CD4-positive, alpha-beta T cell treated with Interleukin-15 for 1 hour (primary cell): ENCODE measurements around the gene R3HDML.
"Not testable (repeated sequence)": the region's sequence is repeated elsewhere in the genome, so short reads cannot be mapped to it uniquely, and the experiment has no call there.

ENCODE experiments used
- DNase-seq: peaks from one replicate; pipeline ENCODE4 v3.0.0-alpha.2; 2020

R3HDML gene

DNA sequence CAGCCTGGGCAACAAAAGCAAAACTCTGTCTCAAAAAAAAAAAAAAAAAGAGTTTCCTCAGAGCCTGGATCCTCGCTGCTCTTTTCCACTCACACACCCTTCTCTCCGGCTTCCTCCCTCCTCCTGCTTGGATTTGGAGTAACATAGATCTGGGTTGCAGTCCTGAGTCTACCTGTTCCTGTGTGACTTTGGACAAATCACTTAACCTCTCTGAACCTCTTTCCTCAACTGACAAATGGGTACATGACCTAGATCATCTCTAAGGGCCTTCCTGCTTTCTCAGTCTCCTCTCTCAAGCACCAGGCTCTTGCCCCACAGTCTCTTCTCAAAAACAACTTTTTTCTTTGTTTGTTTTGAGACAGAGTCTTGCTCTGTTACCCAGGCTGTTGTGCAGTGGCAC lies 5.6 kb upstream of the R3HDML start:
- no peak for DNase-seq

- DNase-seq: no peak
Measured at GRCh38 chr20:44334306-44334705, 2.5 kb upstream of the R3HDML start.

DNA sequence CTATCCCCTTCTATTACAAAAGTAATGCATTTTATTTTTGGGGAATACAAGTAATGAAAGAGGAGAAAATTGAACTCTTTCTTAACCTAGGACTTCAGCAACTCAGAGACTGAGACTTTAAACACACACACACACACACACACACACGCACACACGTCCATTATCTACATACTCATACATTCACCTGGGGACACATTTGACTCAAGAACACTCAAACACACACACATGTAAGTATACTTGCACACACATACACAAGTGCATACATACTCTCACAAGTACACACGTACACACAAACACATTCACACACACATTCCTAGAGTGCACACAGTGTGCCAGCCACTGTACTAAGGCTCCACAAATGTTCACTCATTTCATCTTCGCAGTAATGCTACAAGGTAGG lies 2.1 kb upstream of the R3HDML start:
- no peak for DNase-seq

GRCh38 chr20:44335675-44336074 lies 1.2 kb upstream of the R3HDML start:
- no peak for DNase-seq

DNA sequence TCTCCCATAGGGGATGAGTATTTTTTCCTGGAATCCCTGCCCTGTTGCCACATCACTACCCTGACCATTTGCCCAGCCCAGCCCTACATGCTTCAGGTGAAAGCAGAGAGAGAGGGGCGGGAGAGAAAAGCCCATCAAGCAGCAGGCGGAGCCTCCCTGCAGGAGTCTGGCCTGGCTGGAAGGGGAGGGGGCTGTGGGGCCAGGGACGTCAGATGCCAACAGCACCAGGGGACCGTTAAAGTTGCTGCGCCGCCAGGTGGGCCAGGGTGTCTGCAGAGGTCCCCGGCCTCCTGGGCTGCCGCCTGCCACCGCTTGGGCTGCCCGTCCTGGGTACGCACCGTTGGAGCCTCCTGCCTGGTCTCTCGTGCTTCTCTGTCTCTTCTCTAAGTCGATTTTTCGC lies 757 bp upstream of the R3HDML start:
- DNase-seq: no peak

DNA sequence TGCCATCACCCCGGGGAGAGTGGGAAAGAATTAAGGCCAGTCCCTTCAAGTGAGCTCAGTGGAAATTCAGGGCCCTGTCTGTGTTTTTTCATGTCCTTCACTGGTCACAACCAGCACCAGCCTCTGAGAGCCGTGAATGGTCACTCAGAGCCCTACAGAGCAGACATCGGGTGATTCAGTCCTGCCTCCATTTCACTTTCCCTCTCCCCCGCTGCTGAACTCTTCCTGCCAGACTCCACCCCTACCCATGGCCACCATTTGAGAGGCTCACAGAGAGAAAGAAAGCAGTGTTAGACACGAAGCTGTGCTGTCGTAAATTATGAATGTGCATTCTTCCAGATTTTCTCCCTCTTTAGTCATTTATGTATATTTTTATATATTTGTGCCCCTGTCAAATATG lies 5.4 kb downstream of the R3HDML start:
- DNase-seq: no peak

GRCh38 chr20:44343162-44343675 lies 6.4 kb downstream of the R3HDML start:
- DNase-seq: no peak

DNA sequence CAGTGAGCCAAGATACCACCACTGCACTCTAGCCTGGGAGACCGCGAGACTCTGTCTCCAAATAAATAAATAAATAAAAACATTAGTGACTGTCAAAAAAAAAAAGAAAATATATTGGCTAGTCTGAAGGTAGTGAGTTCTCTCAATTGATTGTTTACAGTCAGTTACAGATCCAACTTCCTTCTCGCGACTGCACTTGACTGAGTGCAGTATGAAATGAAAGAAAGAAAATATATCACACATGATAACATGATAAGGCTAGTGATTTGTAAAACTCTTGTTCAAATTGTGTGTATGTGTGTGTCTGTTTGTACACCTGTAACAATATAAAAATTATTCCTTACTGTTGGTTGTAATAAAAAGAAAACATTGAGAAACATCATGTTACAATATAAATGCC lies 7.9 kb downstream of the R3HDML start:
- DNase-seq: no peak

DNA sequence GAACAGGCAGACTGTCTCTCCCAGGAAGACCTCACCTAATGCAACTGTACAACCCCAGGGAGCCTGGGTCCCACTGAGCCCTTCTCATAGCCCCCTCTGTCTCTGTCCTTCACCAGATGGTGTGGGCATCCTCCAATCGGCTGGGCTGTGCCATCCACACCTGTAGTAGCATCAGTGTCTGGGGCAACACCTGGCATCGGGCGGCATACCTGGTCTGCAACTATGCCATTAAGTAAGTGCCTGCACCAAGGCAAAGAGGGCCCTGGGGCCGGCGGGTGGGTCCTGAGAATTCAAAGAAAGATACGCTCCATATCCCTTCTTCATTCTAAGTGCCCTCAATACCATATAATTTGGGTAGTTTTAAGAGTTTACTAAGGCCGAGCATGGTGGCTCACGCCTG lies 8.3 kb downstream of the R3HDML start:
- no peak for DNase-seq

DNA sequence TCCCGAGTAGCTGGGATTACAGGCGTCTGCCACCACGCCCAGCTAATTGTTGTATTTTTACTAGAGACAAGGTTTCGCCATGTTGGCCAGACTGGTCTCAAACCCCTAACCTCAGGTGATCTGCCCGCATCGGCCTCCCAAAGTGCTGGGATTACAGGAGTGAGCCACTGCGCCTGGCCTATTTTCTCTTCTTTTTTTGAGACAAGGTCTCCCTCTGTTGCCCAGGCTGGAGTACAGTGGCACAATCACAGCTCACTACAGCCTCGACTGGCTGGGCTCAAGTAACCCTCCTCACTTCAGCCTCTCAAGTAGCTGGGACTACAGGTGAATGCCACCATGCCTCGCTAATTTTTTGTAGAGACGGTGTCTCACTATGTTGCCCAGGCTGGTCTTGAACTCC lies 9.1 kb downstream of the R3HDML start:
- DNase-seq: not testable (repeated sequence)

GRCh38 chr20:44348168-44348659 lies 11.4 kb downstream of the R3HDML start:
- DNase-seq: no peak

DNA sequence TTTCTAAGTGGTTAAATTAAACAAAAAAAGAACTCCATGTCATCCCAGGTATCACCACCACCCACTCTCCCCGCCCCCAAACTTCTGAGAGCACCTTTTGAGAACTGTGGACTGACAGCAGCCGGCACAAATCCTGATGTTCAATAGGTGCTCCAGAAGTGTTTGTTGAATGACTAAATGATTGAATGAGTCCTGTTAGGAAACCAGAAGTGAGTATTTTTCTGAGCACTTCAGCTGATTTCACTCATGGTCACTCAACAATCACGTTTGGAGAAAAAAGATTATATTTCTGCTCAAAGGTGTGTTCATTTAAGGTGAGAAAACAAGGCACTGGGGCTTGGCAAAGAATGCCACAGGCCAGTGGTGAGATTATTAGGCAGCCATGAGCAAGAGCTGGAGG lies 12.5 kb downstream of the R3HDML start:
- DNase-seq: no peak

DNA sequence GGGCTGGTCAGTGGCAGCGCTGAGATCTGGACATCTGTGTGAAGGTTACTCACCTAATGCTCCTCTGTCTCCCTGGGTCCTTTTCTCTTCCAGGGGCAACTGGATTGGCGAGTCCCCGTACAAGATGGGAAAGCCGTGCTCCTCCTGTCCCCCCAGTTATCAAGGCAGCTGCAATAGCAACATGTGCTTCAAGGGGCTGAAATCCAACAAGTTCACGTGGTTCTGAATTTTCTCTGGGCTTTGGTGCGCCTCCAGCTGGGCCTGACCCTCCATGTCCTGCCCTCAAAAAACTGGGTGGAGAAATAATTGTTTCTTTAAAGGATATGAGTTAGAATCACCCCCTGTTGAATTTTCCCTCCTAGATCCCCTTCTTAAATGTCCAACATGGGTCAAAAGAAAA lies 13.7 kb downstream of the R3HDML start:
- DNase-seq: no peak

- DNase-seq: no peak
Measured at GRCh38 chr20:44354979-44355497, 18.2 kb downstream of the R3HDML start.

DNA sequence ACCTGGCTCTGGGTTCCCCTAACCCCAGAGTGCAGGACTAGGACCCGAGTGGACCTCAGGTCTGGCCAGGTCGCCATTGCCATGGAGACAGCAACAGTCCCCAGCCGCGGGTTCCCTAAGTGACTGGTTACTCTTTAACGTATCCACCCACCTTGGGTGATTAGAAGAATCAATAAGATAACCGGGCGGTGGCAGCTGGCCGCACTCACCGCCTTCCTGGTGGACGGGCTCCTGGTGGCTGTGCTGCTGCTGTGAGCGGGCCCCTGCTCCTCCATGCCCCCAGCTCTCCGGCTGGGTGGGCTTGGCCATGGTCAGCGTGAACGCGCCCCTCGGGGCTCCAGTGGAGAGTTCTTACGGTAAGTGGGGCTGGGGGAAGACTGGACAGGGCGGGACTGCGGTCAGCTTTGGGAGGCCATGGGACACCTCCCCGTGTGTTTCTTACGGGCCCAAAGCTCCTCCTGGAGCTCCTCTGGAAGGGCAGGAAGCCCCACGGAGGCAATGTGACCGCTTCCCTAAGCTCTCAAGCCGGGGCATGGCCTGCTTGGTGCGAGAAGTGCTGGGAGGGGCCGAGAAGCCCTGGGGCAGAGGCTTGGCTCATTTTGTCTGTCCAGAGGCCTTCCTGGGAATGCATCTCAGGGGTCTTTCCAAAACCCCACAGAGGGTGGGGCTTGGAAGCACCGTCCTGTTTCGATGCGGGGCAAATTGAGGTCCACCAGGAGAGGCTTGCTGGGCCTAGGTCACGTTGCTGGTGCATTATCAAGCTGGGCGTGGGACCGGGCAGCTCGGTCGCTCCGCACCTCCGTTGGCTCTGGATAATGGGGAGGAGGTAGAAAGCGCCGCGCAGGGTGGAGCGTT lies 18.9 kb downstream of the R3HDML start, which contains the start of gene HNF4A:
Gene HNF4A (plus strand): TSS at position 202 of the 855 bp plus-strand sequence. CDS start 106 bp downstream, at position 308.
- DNase-seq: no peak

DNA sequence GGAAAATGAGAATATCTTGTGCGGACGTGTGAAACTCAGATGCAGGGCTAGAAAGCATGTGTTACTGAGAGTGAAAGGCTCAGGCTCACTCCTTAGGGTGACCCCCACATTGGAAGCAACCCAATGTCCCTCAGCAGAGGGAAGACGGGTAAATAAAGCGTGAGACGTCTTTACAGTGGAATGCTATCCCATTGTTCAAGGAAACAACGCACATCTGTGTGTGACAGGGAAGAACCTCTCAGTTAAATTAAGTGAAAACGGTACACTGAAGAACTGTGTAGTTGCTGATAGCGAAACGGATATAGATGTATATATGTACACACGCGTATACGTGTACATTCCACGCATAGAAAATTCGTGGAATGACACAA lies 19.5 kb downstream of the R3HDML start:
- DNase-seq: no peak

GRCh38 chr20:44357020-44357419 lies 20.2 kb downstream of the R3HDML start:
- DNase-seq: no peak

- DNase-seq: no peak
Measured at GRCh38 chr20:44357555-44358125, 20.8 kb downstream of the R3HDML start.

GRCh38 chr20:44358776-44359175 lies 21.9 kb downstream of the R3HDML start:
- no peak for DNase-seq

- DNase-seq: no peak
Measured at GRCh38 chr20:44360221-44360620, 23.4 kb downstream of the R3HDML start.

GRCh38 chr20:44361021-44361420 lies 24.2 kb downstream of the R3HDML start:
- no peak for DNase-seq

DNA sequence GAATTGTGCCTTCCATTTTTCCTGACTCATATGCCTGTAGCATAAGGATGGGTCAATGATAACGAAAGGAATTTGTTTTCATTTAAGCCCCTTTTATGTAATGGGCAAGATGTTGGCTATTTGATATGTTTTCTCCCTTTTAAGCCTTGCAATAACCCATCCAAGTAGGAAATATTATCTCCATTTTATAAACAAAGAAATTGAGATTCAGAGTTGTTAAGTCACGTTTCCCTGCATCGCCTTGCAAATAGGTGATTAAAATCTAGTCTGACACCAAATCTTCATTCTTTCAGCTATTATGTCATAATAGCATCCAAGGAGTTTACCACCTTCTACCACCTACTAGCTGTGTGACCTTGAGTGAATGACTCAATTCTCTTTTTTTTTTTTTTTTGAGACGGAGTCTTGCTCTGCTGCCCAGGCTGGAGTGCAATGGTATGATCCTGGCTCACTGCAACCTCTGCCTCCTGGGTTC lies 25.7 kb downstream of the R3HDML start:
- DNase-seq: no peak

DNA sequence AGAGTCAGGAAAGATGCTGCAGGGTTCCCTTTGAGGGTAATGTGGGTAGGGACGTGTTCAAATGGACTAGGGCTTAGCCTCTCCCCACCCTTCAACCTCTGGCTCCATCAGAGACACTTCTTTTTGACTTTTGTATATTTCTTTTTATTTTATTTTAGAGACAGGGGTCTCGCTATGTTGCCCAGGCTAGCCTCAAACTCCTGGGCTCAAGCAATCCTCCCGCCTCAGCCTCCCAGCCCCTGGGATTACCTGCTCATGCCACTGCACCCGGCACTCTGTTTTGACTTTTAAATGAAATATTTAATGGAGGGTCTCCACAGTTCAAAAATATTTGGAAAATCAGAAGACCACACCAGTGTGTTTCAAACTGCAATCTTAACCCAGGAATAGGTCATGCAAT lies 27.2 kb downstream of the R3HDML start:
- DNase-seq: no peak

GRCh38 chr20:44364780-44365179 lies 27.9 kb downstream of the R3HDML start:
- DNase-seq: no peak
